Astrocyte (in vitro differentiated cells and primary cell): ENCODE results near the gene SLC26A3. TPM values are rescaled to one million over a fixed set of nuclear protein-coding genes. Genes with fewer than 3 reads are reported as not detected.

Experiments used
- total RNA-seq: library from RNA; stranded (reverse); gene quantifications from 2 replicates; pipeline ENCODE4 v1.2.1, GENCODE V29; 2021

Gene SLC26A3
- total RNA-seq, 1 donor from 2014 or later, result not detected

Other genes with a start within 250 kb of the SLC26A3 start
- 53.4 and 57.1 TPM in 2 replicates for gene COG5, start 239.3 kb downstream of the SLC26A3 start, total RNA-seq
- 6.3 and 6.7 TPM in 2 replicates for gene DUS4L, start 239.3 kb downstream of the SLC26A3 start, total RNA-seq
- 48.0 and 54.9 TPM in 2 replicates for gene BCAP29, start 223.0 kb downstream of the SLC26A3 start, total RNA-seq
- 0.57 and 0.91 TPM in 2 replicates for gene SLC26A4, start 142.4 kb downstream of the SLC26A3 start, total RNA-seq
- gene CBLL1, start 59.1 kb downstream of the SLC26A3 start, total RNA-seq, result 27.3 and 28.3 TPM in 2 replicates
- gene DLD, start 88.0 kb upstream of the SLC26A3 start, total RNA-seq, result 73.1 and 73.3 TPM in 2 replicates
- gene LAMB1, start 199.9 kb upstream of the SLC26A3 start, total RNA-seq, result 403 and 411 TPM in 2 replicates